ENCODE measurements around the gene ARL15.

The ARL15 gene

GRCh38 chr5:54178991-54179390, 131.4 kb downstream of the ARL15 start:
- Histone ChIP-seq H3K27me3 (ENCODE audit: control insufficient read depth, insufficient read depth, low read length) (no peaks in the 10 kb centered on the region), H3K9me3 (ENCODE audit: control insufficient read depth, low read length) (no peaks in the 10 kb centered on the region), H3K9ac (ENCODE audit: low read length) (no peak overlapping the region), H3K4me3 (ENCODE audit: low read length) (no peak overlapping the region), H3K4me1 (ENCODE audit: control insufficient read depth, insufficient read depth, low read length) (peaks cover 21% of the 10 kb centered on the region), H3K36me3 (ENCODE audit: control insufficient read depth, insufficient read depth, low read length) (no peaks in the 10 kb centered on the region)

- H3K36me3 ChIP-seq (ENCODE audit: control insufficient read depth, insufficient read depth, low read length) = no peaks in the 10 kb centered on the region
- H3K4me3 ChIP-seq (ENCODE audit: low read length) = no peak overlapping the region
- peaks cover 21% of the 10 kb centered on the region for H3K4me1 ChIP-seq (ENCODE audit: control insufficient read depth, insufficient read depth, low read length)
- H3K27me3 ChIP-seq (ENCODE audit: control insufficient read depth, insufficient read depth, low read length) = no peaks in the 10 kb centered on the region
- H3K9me3 ChIP-seq (ENCODE audit: control insufficient read depth, low read length) = no peaks in the 10 kb centered on the region
- no peak overlapping the region for H3K9ac ChIP-seq (ENCODE audit: low read length)
These were observed 132.2 kb downstream of the ARL15 start for GRCh38 chr5:54178207-54178606.

GRCh38 chr5:54177058-54177457, 133.3 kb downstream of the ARL15 start:
- peaks cover 21% of the 10 kb centered on the region for H3K4me1 ChIP-seq (ENCODE audit: control insufficient read depth, insufficient read depth, low read length)
- H3K9me3 ChIP-seq (ENCODE audit: control insufficient read depth, low read length) = no peaks in the 10 kb centered on the region
- H3K4me3 ChIP-seq (ENCODE audit: low read length) = no peak overlapping the region
- H3K36me3 ChIP-seq (ENCODE audit: control insufficient read depth, insufficient read depth, low read length) = no peaks in the 10 kb centered on the region
- H3K9ac ChIP-seq (ENCODE audit: low read length) = no peak overlapping the region
- no peaks in the 10 kb centered on the region for H3K27me3 ChIP-seq (ENCODE audit: control insufficient read depth, insufficient read depth, low read length)

GRCh38 chr5:54176066-54176830, 134.1 kb downstream of the ARL15 start:
- H3K4me1 ChIP-seq (ENCODE audit: control insufficient read depth, insufficient read depth, low read length) = peaks cover 21% of the 10 kb centered on the region
- H3K36me3 ChIP-seq (ENCODE audit: control insufficient read depth, insufficient read depth, low read length) = no peaks in the 10 kb centered on the region
- no peaks in the 10 kb centered on the region for H3K9me3 ChIP-seq (ENCODE audit: control insufficient read depth, low read length)
- no peaks in the 10 kb centered on the region for H3K27me3 ChIP-seq (ENCODE audit: control insufficient read depth, insufficient read depth, low read length)
- H3K4me3 ChIP-seq (ENCODE audit: low read length) = no peak overlapping the region
- H3K9ac ChIP-seq (ENCODE audit: low read length) = no peak overlapping the region

- peaks cover 9% of the 10 kb centered on the region for H3K4me1 ChIP-seq (ENCODE audit: control insufficient read depth, insufficient read depth, low read length)
- H3K4me3 ChIP-seq (ENCODE audit: low read length) = no peak overlapping the region
- no peaks in the 10 kb centered on the region for H3K27me3 ChIP-seq (ENCODE audit: control insufficient read depth, insufficient read depth, low read length)
- no peaks in the 10 kb centered on the region for H3K36me3 ChIP-seq (ENCODE audit: control insufficient read depth, insufficient read depth, low read length)
- no peak overlapping the region for H3K9ac ChIP-seq (ENCODE audit: low read length)
- H3K9me3 ChIP-seq (ENCODE audit: control insufficient read depth, low read length) = no peaks in the 10 kb centered on the region
These were observed 137.1 kb downstream of the ARL15 start for GRCh38 chr5:54173251-54173650.

GRCh38 chr5:54171645-54172384, 138.6 kb downstream of the ARL15 start:
- Histone ChIP-seq H3K9me3 (ENCODE audit: control insufficient read depth, low read length) (no peaks in the 10 kb centered on the region), H3K27me3 (ENCODE audit: control insufficient read depth, insufficient read depth, low read length) (no peaks in the 10 kb centered on the region), H3K4me3 (ENCODE audit: low read length) (no peak overlapping the region), H3K36me3 (ENCODE audit: control insufficient read depth, insufficient read depth, low read length) (no peaks in the 10 kb centered on the region), H3K9ac (ENCODE audit: low read length) (no peak overlapping the region), H3K4me1 (ENCODE audit: control insufficient read depth, insufficient read depth, low read length) (no peaks in the 10 kb centered on the region)

DNA sequence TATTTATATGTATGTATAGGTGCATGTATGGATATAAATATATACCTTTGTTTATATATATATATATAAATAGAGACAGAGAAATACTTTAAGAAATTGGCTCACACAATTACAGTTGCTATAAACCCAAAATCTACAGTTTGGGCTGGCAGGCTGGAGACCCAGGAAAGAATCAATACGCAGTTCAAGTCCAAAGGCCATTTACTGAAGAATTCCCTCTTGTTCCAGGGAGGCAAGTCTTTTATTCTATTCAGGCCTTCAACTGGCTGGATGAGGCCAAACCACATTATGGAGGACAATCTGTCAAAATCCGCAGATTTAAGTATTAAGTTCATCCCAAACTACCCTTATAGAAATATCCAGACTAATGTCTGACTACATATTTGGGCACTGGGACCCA, 144.7 kb downstream of the ARL15 start:
- no peaks in the 10 kb centered on the region for H3K4me1 ChIP-seq (ENCODE audit: control insufficient read depth, insufficient read depth, low read length)
- H3K27me3 ChIP-seq (ENCODE audit: control insufficient read depth, insufficient read depth, low read length) = no peaks in the 10 kb centered on the region
- H3K9me3 ChIP-seq (ENCODE audit: control insufficient read depth, low read length) = no peaks in the 10 kb centered on the region
- H3K9ac ChIP-seq (ENCODE audit: low read length) = no peak overlapping the region
- H3K4me3 ChIP-seq (ENCODE audit: low read length) = no peak overlapping the region
- no peaks in the 10 kb centered on the region for H3K36me3 ChIP-seq (ENCODE audit: control insufficient read depth, insufficient read depth, low read length)

DNA sequence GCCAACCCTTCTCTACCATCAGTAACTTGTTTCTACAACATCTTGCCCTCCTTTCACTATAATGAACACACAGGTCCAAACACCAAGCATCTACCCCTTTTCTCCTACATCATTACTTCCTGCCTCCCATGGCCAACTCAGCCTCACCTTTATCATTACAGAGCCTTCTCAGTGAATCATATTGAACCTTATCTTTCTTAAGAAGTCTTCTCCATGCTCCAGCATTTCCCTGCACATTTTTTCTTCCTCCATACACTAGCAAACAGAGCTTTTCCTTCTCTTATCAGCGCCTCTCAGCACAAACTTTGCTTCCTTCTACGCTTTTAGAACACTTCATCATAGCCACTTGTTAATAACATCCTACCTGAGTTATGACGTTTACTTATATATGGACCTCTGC, 148.2 kb downstream of the ARL15 start:
- Histone ChIP-seq H3K4me3 (ENCODE audit: low read length) (no peak overlapping the region), H3K9ac (ENCODE audit: low read length) (no peak overlapping the region), H3K27me3 (ENCODE audit: control insufficient read depth, insufficient read depth, low read length) (no peaks in the 10 kb centered on the region), H3K36me3 (ENCODE audit: control insufficient read depth, insufficient read depth, low read length) (no peaks in the 10 kb centered on the region), H3K9me3 (ENCODE audit: control insufficient read depth, low read length) (no peaks in the 10 kb centered on the region), H3K4me1 (ENCODE audit: control insufficient read depth, insufficient read depth, low read length) (no peaks in the 10 kb centered on the region)

GRCh38 chr5:54160329-54160728, 150.0 kb downstream of the ARL15 start:
- Histone ChIP-seq H3K9ac (ENCODE audit: low read length) (no peak overlapping the region), H3K4me1 (ENCODE audit: control insufficient read depth, insufficient read depth, low read length) (no peaks in the 10 kb centered on the region), H3K9me3 (ENCODE audit: control insufficient read depth, low read length) (no peaks in the 10 kb centered on the region), H3K4me3 (ENCODE audit: low read length) (no peak overlapping the region), H3K36me3 (ENCODE audit: control insufficient read depth, insufficient read depth, low read length) (no peaks in the 10 kb centered on the region), H3K27me3 (ENCODE audit: control insufficient read depth, insufficient read depth, low read length) (no peaks in the 10 kb centered on the region)

GRCh38 chr5:54159893-54160195, 150.5 kb downstream of the ARL15 start:
- Histone ChIP-seq H3K9me3 (ENCODE audit: control insufficient read depth, low read length) (no peaks in the 10 kb centered on the region), H3K4me3 (ENCODE audit: low read length) (no peak overlapping the region), H3K9ac (ENCODE audit: low read length) (no peak overlapping the region), H3K27me3 (ENCODE audit: control insufficient read depth, insufficient read depth, low read length) (no peaks in the 10 kb centered on the region), H3K4me1 (ENCODE audit: control insufficient read depth, insufficient read depth, low read length) (no peaks in the 10 kb centered on the region), H3K36me3 (ENCODE audit: control insufficient read depth, insufficient read depth, low read length) (no peaks in the 10 kb centered on the region)

DNA sequence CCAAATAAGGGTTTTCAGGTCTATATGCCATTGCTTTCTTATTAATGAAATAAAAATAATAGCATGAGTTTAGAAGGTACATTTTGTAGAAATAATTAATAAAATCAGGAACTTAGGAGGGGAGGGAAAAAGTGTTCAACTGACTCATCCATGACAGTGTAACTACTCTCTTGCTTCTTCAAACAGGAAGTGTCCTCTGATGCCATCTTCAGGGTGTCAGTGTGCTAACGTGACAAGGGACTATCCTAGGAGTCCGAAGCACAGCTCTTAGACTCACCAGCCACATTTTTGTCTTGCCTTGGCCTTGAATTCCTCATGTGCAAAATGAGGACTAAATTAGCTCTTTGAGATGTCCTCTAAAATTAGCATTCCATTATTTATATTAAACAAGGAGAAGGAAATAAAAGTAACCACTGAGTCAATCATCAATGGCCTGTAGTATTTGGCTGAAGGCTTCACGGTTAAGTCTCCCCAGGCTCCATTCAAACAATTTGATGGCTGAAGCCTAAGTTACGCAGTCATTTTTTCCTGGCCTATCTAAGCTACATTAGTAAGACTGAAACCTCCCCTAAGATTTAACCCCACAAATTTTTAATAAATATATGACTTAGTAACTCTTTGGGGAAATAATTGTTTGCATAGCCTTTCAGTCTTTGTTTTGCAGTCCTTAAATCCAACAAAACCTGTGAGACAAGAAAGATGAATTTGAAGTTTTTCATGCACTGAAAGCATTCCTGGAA, 151.1 kb downstream of the ARL15 start:
- no peak overlapping the region for H3K4me3 ChIP-seq (ENCODE audit: low read length)
- H3K9ac ChIP-seq (ENCODE audit: low read length) = no peak overlapping the region
- no peaks in the 10 kb centered on the region for H3K27me3 ChIP-seq (ENCODE audit: control insufficient read depth, insufficient read depth, low read length)
- H3K36me3 ChIP-seq (ENCODE audit: control insufficient read depth, insufficient read depth, low read length) = no peaks in the 10 kb centered on the region
- no peaks in the 10 kb centered on the region for H3K4me1 ChIP-seq (ENCODE audit: control insufficient read depth, insufficient read depth, low read length)
- H3K9me3 ChIP-seq (ENCODE audit: control insufficient read depth, low read length) = no peaks in the 10 kb centered on the region

DNA sequence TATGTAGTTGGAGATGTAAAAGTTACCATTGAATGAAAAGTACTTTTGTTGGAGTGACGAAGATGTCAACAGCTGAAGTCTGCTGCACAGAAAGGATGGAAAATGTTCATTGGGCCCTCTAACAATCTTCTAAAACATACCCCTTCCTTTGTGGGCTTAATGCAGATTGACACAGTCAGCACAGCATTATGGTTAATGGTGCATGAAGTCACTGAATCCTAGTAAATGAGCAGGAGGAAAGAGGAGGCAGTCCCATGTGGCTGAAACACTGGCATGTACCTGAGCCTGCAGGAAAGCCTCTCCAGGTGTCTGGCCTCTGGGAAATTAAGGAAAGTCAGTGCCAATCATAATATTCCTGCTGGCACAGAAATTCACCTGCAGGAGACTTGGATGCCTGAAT, 153.8 kb downstream of the ARL15 start:
- Histone ChIP-seq H3K4me1 (ENCODE audit: control insufficient read depth, insufficient read depth, low read length) (no peaks in the 10 kb centered on the region), H3K4me3 (ENCODE audit: low read length) (no peak overlapping the region), H3K9me3 (ENCODE audit: control insufficient read depth, low read length) (no peaks in the 10 kb centered on the region), H3K36me3 (ENCODE audit: control insufficient read depth, insufficient read depth, low read length) (no peaks in the 10 kb centered on the region), H3K9ac (ENCODE audit: low read length) (no peak overlapping the region), H3K27me3 (ENCODE audit: control insufficient read depth, insufficient read depth, low read length) (no peaks in the 10 kb centered on the region)

Data from mucosa of stomach (tissue), 1 donor.